NCI-H510A treated with DMSO at 0.1 percent for 48 hours (cell line): ENCODE data around the gene RMI1.
"Not testable (repeated sequence)": the region's sequence is repeated elsewhere in the genome, so short reads cannot be mapped to it uniquely, and the experiment has no call there.

Source experiments
- DNase-seq: peaks from one replicate; lab custom pipeline; 2025; lab: John Stamatoyannopoulos, UW

RMI1 gene

GRCh38 chr9:83980395-83981125, at the start of gene RMI1:
Gene RMI1, plus strand, starts transcription at chr9:83980805. Its CDS starts 20,182 bp downstream, at chr9:84000987.
- DNase-seq: peak; percentile 98

GRCh38 chr9:83930881-83931280, 49.7 kb upstream of the RMI1 start:
- no peak for DNase-seq

- no peak for DNase-seq
Observed at GRCh38 chr9:83932011-83932410, 48.6 kb upstream of the RMI1 start.

GRCh38 chr9:83932851-83933250, 47.8 kb upstream of the RMI1 start:
- no peak for DNase-seq

GRCh38 chr9:83933790-83934189, 46.8 kb upstream of the RMI1 start:
- DNase-seq: no peak

- peak; percentile 1 for DNase-seq
Observed at GRCh38 chr9:83934569-83935275, 45.9 kb upstream of the RMI1 start.

- peak; percentile 18 for DNase-seq
Observed at GRCh38 chr9:83935276-83935935, 45.2 kb upstream of the RMI1 start.

GRCh38 chr9:83936523-83936922, 44.1 kb upstream of the RMI1 start:
- DNase-seq: no peak

GRCh38 chr9:83937861-83938455, 42.6 kb upstream of the RMI1 start:
- peak; percentile 41 for DNase-seq

- no peak for DNase-seq
Observed at GRCh38 chr9:83940590-83941303, 39.9 kb upstream of the RMI1 start.

- DNase-seq: not testable (repeated sequence)
Observed at GRCh38 chr9:83948096-83948495, 32.5 kb upstream of the RMI1 start.

GRCh38 chr9:83956086-83956435, 24.5 kb upstream of the RMI1 start:
- DNase-seq: peak; percentile 41

- peak; percentile 84 for DNase-seq
Observed at GRCh38 chr9:83956436-83957247, 24.0 kb upstream of the RMI1 start.

GRCh38 chr9:83957248-83957513, 23.4 kb upstream of the RMI1 start:
- DNase-seq: peak; percentile 28

- no peak for DNase-seq
Observed at GRCh38 chr9:83959061-83959460, 21.5 kb upstream of the RMI1 start.

- no peak for DNase-seq
Observed at GRCh38 chr9:83960991-83961390, 19.6 kb upstream of the RMI1 start.

GRCh38 chr9:83962165-83962564, 18.4 kb upstream of the RMI1 start:
- DNase-seq: no peak

GRCh38 chr9:83964973-83965349, 15.6 kb upstream of the RMI1 start:
- no peak for DNase-seq

GRCh38 chr9:83965350-83966208, 15.0 kb upstream of the RMI1 start:
- peak; percentile 56 for DNase-seq

- DNase-seq: no peak
Observed at GRCh38 chr9:83966209-83966582, 14.4 kb upstream of the RMI1 start.

GRCh38 chr9:83967073-83967472, 13.5 kb upstream of the RMI1 start:
- DNase-seq: no peak
